Suprapubic skin (tissue), 4 donors: Measurements from ENCODE around the gene ELAVL1. TPM values are rescaled to one million over a fixed set of nuclear protein-coding genes. Genes with fewer than 3 reads are reported as not detected.

Experiments
- DNase-seq, 2 donors: peaks; one replicate each; pipeline ENCODE4 v3.0.0-alpha.2; 2019; ENCODE audit warnings: low spot score in 2 of 2
- H3K27ac ChIP-seq: fragments of 200-600 bp; sonication (generic); one replicate; pipeline ENCODE4 v1.5.1; 2019
- H3K27me3 ChIP-seq: fragments of 200-600 bp; sonication (generic); one replicate; pipeline ENCODE4 v1.5.1; 2019
- H3K36me3 ChIP-seq: fragments of 200-600 bp; sonication (generic); one replicate; pipeline ENCODE4 v1.5.1; 2019
- H3K4me1 ChIP-seq: fragments of 200-600 bp; sonication (generic); one replicate; pipeline ENCODE4 v1.5.1; 2019
- H3K4me3 ChIP-seq: fragments of 200-600 bp; sonication (generic); one replicate; pipeline ENCODE4 v1.5.1; 2019; ENCODE audit warnings: mild to moderate bottlenecking
- H3K9me3 ChIP-seq: fragments of 200-600 bp; sonication (generic); one replicate; pipeline ENCODE4 v1.5.1; 2019
- EP300 ChIP-seq: sonication (generic); formaldehyde crosslinking; IDR thresholded peaks from one replicate; pipeline ENCODE4 v1.6.1; 2017; ENCODE audit warnings: antibody characterized with exemption
- POLR2A ChIP-seq, 2 donors: fragments of 450-650 bp; IDR thresholded peaks; one replicate each; pipeline ENCODE4 v1.6.1; 2017; ENCODE audit warnings: antibody characterized with exemption in 2 of 2, mild to moderate bottlenecking in 2 of 2, moderate library complexity in 2 of 2
- POLR2AphosphoS5 ChIP-seq, 3 donors: sonication (generic); formaldehyde crosslinking; IDR thresholded peaks; one replicate each; pipeline ENCODE4 v1.6.1; 2017; ENCODE audit warnings: antibody characterized with exemption in 3 of 3
- WGBS: methylation state at CpG from one replicate; pipeline ENCODE4 v1.1.5; 2018; 5-methylcytosine and 5-hydroxymethylcytosine counted together
- total RNA-seq, 4 donors: library from RNA; depleted of rRNA; stranded (reverse); fragments of >200 nt; gene quantifications; one replicate each; pipeline ENCODE4 v1.1.0, GENCODE V29; 2016
- TF ChIP-seq, protein P1 (sequence below), 2 donors: fragments of 200-600 bp in 1 of 2; fragments of 450-650 bp in 1 of 2; sonication (generic) in 1 of 2; IDR thresholded peaks; one replicate each; pipeline ENCODE4 v1.5.1; 2016 to 2019; ENCODE audit warnings: antibody characterized with exemption in 2 of 2, mild to moderate bottlenecking in 1 of 2, moderate library complexity in 1 of 2

Gene ELAVL1
- total RNA-seq, 4 donors from 2014 or later, result 32.4 to 38.2 (median 37.2) TPM

- DNase-seq, result peak in 1 of 2 donors; percentile 76
- peaks cover 16% of the 10 kb centered on the region for H3K36me3 ChIP-seq
- no peak for TF ChIP-seq POLR2AphosphoS5 (IDR thresholded peaks at IDR 0.05)
- TF ChIP-seq, protein P1, sequence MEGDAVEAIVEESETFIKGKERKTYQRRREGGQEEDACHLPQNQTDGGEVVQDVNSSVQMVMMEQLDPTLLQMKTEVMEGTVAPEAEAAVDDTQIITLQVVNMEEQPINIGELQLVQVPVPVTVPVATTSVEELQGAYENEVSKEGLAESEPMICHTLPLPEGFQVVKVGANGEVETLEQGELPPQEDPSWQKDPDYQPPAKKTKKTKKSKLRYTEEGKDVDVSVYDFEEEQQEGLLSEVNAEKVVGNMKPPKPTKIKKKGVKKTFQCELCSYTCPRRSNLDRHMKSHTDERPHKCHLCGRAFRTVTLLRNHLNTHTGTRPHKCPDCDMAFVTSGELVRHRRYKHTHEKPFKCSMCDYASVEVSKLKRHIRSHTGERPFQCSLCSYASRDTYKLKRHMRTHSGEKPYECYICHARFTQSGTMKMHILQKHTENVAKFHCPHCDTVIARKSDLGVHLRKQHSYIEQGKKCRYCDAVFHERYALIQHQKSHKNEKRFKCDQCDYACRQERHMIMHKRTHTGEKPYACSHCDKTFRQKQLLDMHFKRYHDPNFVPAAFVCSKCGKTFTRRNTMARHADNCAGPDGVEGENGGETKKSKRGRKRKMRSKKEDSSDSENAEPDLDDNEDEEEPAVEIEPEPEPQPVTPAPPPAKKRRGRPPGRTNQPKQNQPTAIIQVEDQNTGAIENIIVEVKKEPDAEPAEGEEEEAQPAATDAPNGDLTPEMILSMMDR (IDR thresholded peaks at IDR 0.05), result no peak
- no peak for TF ChIP-seq POLR2A (IDR thresholded peaks at IDR 0.05)
- TF ChIP-seq EP300, result no peak
- H3K4me3 ChIP-seq, result peak overlapping the region; percentile 66
- WGBS, result 34% methylated on average over 13 of the region's 34 CpGs
- H3K4me1 ChIP-seq, result peaks cover 83% of the 10 kb centered on the region
- H3K27me3 ChIP-seq, result no peaks in the 10 kb centered on the region
- H3K27ac ChIP-seq, result no peak overlapping the region
- H3K9me3 ChIP-seq, result no peaks in the 10 kb centered on the region
These were observed 80.7 kb downstream of the ELAVL1 start for GRCh38 chr19:7924651-7925170.

GRCh38 chr19:7924241-7924640 is 81.2 kb downstream of the ELAVL1 start:
- no peak overlapping the region for H3K27ac ChIP-seq
- 51% methylated on average over 11 of the region's 12 CpGs for whole genome bisulfite sequencing
- DNase-seq, result peak in 1 of 2 donors; percentile 69
- no peaks in the 10 kb centered on the region for H3K9me3 ChIP-seq
- H3K27me3 ChIP-seq, result peaks cover under 1% of the 10 kb centered on the region
- H3K4me3 ChIP-seq, result no peak overlapping the region
- TF ChIP-seq POLR2AphosphoS5 (IDR thresholded peaks at IDR 0.05) (no peak), POLR2A (IDR thresholded peaks at IDR 0.05) (no peak), EP300 (no peak)
- TF ChIP-seq, protein P1 (IDR thresholded peaks at IDR 0.05), result no peak
- H3K4me1 ChIP-seq, result peaks cover 83% of the 10 kb centered on the region
- peaks cover 16% of the 10 kb centered on the region for H3K36me3 ChIP-seq

DNA sequence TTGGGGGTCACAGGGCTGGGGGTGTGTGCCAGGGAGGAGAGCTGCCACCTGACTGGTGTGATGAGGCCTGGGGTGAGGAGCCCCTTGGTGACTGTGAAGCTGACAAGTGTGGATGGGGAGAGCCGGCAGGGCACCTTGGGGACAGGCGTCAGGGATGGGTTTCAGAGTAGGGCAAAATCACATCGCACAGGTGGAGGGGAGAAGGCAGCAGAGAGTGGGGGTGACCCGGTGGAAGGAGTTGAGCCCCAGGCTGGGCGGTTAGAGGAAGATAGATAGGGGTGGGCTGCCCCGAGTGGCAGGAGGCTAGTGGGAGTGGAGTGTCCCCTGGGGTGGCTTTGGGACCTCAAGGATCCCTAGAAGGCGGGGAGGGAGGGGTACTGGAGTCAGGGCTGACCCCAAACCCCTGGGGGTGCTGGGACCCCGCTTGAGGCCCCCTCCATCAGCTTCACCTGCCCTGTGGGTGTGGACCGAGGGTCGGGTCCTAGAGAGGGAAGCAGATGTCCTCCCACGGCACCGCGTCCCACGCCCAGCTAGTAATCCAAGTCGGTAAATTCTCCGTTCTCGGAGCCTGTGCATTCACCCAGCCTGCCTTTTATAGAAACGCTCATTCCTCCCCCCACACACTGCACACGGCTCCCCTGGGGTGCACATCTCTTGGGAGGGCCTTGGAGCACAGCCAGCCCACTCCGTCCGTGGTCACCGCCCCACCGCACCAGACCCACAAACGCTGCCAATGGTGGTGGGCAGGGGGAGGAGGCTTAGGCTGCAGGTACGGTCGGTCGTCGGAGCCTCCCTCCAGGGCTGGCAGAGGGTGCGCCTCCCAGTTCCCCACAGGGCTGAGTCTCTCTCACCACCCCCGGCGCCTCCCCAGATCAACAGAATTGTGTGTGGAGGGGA is 81.9 kb downstream of the ELAVL1 start:
- TF ChIP-seq EP300 (no peak), POLR2A (IDR thresholded peaks at IDR 0.05) (no peak), POLR2AphosphoS5 (IDR thresholded peaks at IDR 0.05) (no peak)
- TF ChIP-seq, protein P1 (IDR thresholded peaks at IDR 0.05), result no peak
- Histone ChIP-seq H3K9me3 (no peaks in the 10 kb centered on the region), H3K27ac (no peak overlapping the region), H3K4me3 (no peak overlapping the region), H3K36me3 (peaks cover 16% of the 10 kb centered on the region), H3K4me1 (peaks cover 86% of the 10 kb centered on the region), H3K27me3 (peaks cover 7% of the 10 kb centered on the region)
- peak in 1 of 2 donors; percentile 66 for DNase-seq
- WGBS, result 80% methylated on average over 16 of the region's 31 CpGs

DNA sequence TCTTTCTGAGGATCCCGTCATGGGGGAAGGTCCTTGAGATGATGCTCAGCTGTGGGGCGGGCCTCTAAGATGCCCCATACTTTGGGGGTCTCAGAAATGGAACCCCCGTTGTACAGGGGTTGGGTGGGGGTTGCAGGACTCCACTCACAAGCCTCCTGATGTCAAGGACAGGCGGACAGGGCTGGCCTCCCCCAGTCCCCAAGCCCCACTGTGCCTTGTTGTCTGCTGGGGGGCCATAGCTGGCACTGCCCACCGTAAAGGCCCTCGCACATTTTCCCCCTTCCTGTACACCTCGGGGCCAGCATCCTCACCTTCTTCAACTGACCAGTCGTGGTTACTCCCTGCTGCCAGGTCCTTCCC is 82.6 kb downstream of the ELAVL1 start:
- WGBS, result 93% methylated on average over 6 of the region's 8 CpGs

More for the DNA sequence above, 82.6 kb downstream of the ELAVL1 start:
- Histone ChIP-seq H3K27ac (no peak overlapping the region), H3K36me3 (peaks cover 16% of the 10 kb centered on the region), H3K4me3 (no peak overlapping the region), H3K27me3 (peaks cover 13% of the 10 kb centered on the region), H3K4me1 (peaks cover 86% of the 10 kb centered on the region), H3K9me3 (no peaks in the 10 kb centered on the region)
- TF ChIP-seq, protein P1 (IDR thresholded peaks at IDR 0.05), result no peak
- no peak for TF ChIP-seq POLR2A (IDR thresholded peaks at IDR 0.05)
- TF ChIP-seq EP300, result no peak
- no peak for TF ChIP-seq POLR2AphosphoS5 (IDR thresholded peaks at IDR 0.05)
- no peak for DNase-seq
